ENCODE results near the gene OTOP2.
A peak's percentile ranks its signal among the peaks of the same experiment; 100 is the strongest.
"Not testable (repeated sequence)": the region's sequence is repeated elsewhere in the genome, so short reads cannot be mapped to it uniquely, and the experiment has no call there.

The OTOP2 gene

DNA sequence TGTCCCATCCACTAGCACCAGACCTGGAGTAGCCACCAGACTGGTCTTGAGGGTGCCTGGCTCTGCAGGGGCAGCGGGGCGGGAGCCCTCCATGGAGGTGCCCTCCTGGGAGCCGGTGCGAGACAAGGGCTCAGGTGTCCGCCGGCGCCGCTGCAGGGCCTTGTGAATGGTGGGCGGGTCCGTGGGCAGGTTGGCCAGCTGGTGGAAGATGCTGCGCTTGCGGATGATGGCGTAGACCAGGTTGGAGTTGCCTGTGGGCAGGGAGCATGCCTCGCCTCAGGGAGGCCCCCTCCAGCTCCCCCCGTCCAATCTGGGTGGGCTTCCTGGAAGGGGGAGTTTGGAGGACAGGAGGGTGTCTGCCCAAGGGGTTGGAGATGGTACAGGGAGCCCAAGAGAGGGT, 30.0 kb downstream of the OTOP2 start:
- DNase-seq = no peak

- DNase-seq = no peak
Measured at GRCh38 chr17:74954665-74955421, 30.8 kb downstream of the OTOP2 start.

DNA sequence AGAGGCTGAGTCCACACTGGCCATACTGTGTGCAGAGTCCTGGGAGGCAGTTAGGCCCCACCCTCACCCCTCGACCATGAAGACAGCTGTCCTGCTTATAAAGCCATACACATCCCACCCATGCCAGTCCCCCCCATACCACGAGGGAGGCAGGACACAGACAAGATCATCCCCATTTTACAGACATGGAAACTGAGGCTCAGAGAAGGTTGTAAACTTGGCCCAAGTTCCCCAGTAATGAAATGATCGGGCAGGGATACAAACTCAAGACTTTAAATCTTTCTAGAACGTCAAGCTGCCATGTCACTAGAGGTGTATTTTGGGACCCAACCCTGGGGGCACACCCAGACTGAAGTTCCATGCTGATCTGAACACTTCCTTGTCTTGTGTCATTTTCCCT, 32.0 kb downstream of the OTOP2 start:
- no peak for DNase-seq

DNA sequence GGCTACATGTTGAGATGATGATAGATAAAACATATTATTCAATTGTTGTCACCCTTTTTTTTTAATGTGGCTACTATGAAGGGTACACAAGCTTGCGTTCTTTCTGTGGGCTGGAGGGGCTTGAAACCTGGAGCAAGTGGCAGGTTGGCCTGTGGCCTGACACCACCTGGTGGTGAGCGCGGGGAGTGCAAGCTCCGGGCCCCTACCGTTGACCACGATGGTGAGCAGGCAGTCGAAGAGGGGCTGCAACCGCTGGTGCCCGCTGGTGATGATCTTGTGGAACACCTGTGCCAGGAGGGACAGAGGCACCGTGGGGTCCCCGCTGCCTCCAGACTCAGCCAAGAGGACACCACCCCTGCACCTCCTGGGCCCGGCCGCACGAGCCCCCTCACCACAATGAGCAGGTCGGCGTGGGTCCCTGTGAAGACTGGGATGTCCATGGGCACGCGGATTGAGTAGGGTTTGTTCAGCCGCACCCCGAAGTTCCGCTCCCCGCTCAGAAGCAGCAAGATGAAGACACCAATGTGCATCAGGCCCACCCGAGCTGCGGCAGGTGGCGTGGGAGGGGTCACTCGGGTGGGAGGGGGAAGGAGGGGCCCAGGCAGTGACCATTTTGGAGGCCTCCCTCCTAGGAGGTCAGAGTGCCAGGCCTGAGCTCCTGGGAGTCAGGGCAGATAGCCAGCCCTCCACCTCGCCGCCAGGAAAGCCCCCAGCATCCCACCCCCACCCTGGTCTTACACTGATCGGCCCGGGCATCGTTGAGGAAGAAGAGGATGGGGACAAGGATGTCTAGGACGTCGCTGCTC, 34.1 kb downstream of the OTOP2 start:
- DNase-seq = peak; percentile 52

GRCh38 chr17:74959826-74960515, 35.9 kb downstream of the OTOP2 start:
- DNase-seq = no peak

- no peak for DNase-seq
Measured at GRCh38 chr17:74960570-74961342, 36.7 kb downstream of the OTOP2 start.

DNA sequence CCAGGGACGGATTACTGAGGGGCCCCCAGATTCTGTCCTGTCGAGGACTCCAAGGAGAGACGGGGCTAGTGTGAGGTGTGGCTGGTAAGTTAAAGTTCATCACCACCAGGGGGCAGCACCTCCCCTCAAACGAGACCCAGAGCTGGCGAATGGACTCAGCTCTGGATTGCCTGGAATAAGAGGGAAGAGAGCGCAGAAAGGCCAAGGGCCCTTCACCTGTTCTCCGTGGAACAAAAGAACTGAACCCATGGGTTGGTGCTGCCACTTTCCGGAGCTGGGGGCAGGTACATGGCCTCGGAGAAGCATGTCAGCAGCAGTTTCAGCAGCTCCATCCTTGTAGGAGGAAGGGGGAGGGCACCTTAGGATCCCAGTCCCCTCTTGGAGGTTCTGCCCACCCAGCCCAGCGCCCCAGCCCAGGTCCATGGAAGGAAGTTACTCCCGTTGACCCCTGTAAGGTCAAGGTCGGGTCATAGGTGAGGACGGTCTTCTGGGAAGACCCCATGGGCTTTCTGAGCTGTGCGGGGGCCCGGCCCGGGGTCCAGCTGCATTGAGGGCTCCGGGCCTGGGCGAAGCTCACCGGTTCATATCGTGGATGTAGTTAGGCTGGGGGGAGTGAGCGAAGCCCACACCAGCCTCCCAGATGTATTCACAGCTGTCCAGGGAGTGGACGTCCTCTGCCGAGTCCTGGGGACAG, 37.7 kb downstream of the OTOP2 start:
- peak; percentile 85 for DNase-seq

DNA sequence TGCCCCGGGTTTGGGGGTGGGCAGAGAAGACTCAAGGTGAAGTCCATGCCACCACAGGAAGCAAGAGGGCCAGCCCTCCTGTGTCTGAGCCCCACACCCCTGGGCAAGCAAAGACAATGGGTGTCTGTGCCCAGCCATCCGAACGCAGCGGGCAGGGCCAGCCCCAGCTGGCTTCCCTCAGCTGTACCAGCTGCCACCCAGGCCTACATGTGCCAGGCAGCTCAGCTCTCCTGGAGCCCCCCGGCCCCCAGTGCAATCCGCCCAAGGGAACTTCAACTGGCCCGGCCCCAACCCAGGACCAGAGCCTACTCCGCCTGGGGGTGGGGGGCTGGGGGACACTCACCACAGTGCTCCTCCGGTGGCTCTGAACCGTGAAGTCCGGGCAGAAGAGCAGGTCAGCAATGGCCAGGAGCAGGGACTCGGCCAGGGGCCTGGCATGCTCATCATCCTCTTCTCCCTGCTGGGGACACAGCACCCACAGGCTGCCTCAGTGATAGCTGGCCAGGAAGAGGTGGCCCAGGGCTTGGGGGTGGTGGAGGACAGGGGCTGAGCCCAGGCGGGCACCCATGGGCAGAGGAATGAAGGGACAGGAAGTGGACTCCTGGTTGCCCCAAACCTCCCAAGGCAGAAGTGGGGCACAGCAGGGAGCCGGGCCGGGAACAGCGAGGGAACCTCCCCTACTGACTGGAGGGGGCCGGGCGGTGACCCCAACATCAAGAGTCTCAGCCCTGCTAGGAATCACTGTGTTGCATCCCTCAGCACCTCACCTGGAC, 38.7 kb downstream of the OTOP2 start:
- DNase-seq = peak; percentile 73

GRCh38 chr17:74963656-74964055, 39.6 kb downstream of the OTOP2 start:
- DNase-seq = no peak

DNA sequence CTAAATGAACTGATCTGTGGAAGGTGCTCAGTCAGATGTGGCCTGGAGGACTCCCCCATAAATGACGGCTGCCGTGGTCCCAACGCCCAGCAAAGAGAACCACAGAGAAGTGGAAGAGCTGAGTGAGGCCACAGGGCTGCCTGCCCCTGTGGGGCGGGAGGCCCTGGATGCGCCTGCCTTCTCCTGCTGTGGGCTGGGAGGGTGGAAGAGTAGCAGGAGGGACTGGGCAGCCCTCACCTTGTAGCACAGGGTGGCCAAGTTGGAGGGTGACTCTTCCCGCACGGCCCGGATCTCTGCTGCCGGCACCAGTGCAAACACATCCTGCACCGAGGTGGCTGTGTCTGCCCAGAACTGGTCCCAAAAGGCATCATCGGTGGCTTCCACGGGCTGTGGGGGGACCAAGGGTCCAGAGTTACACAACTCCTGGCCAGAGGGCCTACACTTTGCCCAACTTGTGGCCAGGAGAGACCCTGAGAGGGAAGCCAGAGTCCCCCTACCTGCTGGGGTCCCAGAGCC, 40.2 kb downstream of the OTOP2 start:
- no peak for DNase-seq

DNA sequence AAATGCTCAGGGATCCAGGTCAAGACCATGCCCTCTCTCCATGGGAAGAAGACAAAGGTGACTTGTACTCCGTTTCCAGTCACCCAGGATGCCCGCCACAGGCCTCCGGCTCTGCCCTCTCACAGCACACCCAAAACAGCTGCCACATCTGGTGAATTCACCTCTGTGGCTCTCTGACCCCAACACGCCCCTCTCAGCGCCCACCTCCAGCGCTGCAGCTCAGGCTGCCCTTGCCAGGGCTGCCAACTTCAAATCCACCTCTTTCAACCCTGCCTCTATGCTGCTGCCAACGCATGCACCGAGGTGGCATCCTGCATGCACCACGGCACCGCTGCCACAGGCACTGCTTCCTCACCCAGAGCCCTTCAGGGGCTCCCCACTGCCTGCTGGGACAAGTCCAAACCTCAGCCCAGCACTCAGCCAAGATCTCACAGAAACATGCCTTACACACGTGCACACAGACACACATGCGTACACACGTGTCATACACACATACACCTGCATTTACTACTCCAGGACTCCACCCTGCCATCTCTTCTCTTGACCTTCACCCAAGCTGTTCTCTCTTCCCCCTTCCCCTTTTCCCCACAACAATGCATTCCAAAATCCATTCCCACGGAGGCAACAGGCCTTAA, 41.0 kb downstream of the OTOP2 start:
- no peak for DNase-seq

DNA sequence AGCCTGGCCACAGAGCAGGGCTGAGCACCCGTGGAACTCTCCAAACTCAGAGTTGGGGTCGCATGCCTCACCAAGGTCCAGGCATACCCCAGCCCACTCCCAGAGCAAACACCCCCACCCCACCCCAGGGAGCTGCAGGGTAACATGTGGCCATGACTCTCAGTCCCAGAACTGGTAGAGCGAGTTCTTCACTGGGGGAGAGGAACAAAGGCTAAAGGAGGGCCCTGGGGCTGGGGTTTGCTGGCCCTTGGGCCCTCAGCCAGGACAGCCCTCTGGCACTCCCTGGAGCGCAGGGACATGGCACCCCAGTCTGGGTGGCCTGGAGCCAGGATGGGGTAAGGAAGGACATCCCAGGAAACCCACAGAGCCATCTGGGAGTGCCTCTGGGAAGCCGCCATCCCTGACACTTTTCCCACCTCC, 44.3 kb downstream of the OTOP2 start:
- DNase-seq = no peak

GRCh38 chr17:74969501-74969900, 45.4 kb downstream of the OTOP2 start:
- DNase-seq = not testable (repeated sequence)

DNA sequence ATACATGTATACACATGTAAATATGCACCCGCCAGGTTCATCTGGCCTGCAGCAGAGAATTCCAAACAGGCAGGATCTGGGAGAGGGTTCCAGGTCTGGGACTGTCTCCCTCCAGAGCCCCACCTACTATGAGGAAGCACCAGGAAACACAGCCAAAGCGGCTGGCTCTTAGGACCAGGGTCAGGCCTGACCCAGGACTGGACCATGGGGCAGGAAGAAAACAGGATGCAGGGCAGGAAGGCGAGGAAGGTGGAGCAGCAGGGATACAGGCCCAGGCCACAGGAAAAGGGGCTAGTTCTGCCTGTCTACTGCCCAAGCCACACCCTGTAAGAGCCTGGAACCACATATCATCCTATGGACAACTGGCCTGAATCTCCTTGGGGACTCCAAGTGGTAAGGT, 46.3 kb downstream of the OTOP2 start:
- no peak for DNase-seq

GRCh38 chr17:74971069-74971841, 47.2 kb downstream of the OTOP2 start:
- no peak for DNase-seq

- DNase-seq = no peak
Measured at GRCh38 chr17:74971842-74972106, 47.7 kb downstream of the OTOP2 start.

GRCh38 chr17:74972107-74972972, 48.3 kb downstream of the OTOP2 start, which contains the start of gene HID1:
TSS of gene HID1 (minus strand) at chr17:74972759. CDS start at chr17:74972656, 103 bp downstream.
- peak; percentile 79 for DNase-seq

DNA sequence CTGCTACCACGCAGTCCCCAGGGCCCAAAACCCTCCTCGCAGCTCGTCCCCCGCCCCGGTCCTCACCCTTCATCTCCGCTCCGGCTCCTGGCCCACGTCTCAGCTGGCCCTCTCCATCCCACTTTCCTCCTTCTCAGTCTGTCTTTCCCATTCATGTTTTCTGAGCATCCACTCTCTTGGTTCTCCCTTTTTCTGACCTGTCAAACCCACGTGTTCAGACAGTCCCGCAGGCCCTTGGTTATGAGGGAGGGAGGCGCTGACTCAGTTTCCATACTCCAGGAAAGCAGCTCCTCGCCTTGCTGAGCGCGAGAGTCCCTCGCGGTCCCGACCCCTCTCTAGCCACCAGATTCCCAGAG, 48.9 kb downstream of the OTOP2 start:
- no peak for DNase-seq

DNA sequence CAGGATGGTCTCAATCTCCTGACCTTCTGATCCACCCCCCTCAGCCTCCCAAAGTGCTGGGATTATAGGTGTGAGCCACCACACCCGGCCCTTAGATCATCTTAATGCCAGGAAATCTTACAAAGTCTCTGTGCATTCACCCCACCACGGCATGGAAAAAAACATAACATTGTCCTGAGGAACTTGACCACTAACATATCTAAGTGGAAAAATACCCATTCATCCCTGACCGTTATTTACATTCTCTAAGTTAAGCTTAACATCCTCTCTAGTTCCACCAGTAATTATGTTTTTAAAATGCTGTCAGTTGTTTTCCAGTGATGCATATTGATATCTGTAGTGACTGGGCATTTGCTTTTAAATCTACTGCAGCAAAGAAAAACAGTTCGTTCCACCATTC, 51.9 kb downstream of the OTOP2 start:
- DNase-seq = no peak
